Measurements from ENCODE around the gene PELI1. TPM values are rescaled to one million over a fixed set of nuclear protein-coding genes. Genes with fewer than 3 reads are reported as not detected.

The PELI1 gene
- total RNA-seq, 1 experiment from 2014 or later: 53.5 TPM

DNA sequence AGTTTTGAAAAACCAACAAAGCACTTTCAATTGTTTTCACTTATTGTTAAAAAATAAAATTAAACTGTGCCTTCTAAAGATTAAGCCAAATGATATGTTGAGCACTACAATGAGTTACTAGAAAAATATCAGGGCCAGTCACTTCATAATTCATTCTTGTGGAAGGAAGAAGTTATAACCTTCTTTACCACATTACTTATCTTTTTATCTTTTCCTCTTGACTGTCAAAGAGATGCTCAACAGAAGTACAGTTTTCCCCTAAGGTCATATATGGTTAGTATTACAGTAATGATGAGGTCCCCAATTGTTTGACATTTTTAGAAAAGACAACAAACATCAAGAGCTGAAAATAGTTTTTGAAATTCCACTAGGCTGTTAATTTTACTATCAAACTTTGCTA is 9.4 kb downstream of the PELI1 start:
- ATAC-seq (no peak), DNase-seq (ENCODE audit: low spot score) (no peak)
- ChIA-PET POLR2A (no interaction called here), CTCF (no interaction called here)
- Mint-ChIP-seq H3K9me3 (no peaks in the 10 kb centered on the region), H3K4me1 (peaks cover 79% of the 10 kb centered on the region), H3K36me3 (peaks cover 5% of the 10 kb centered on the region), H3K4me3 (no peak overlapping the region), H3K27ac (peak overlapping the region; percentile 66), H3K27me3 (ENCODE audit: low read depth) (no peaks in the 10 kb centered on the region)
- TF ChIP-seq ETV6 (CRISPR knock-in tag; IDR thresholded peaks at IDR 0.05): no peak
- TF ChIP-seq HMGXB4 (CRISPR knock-in tag; IDR thresholded peaks at IDR 0.05): no peak
- no peak for TF ChIP-seq CREB1 (CRISPR knock-in tag; IDR thresholded peaks at IDR 0.05)
- no peak for TF ChIP-seq GTF2I (CRISPR knock-in tag; conservative IDR thresholded peaks at IDR 0.05)
- TF ChIP-seq, protein P1, sequence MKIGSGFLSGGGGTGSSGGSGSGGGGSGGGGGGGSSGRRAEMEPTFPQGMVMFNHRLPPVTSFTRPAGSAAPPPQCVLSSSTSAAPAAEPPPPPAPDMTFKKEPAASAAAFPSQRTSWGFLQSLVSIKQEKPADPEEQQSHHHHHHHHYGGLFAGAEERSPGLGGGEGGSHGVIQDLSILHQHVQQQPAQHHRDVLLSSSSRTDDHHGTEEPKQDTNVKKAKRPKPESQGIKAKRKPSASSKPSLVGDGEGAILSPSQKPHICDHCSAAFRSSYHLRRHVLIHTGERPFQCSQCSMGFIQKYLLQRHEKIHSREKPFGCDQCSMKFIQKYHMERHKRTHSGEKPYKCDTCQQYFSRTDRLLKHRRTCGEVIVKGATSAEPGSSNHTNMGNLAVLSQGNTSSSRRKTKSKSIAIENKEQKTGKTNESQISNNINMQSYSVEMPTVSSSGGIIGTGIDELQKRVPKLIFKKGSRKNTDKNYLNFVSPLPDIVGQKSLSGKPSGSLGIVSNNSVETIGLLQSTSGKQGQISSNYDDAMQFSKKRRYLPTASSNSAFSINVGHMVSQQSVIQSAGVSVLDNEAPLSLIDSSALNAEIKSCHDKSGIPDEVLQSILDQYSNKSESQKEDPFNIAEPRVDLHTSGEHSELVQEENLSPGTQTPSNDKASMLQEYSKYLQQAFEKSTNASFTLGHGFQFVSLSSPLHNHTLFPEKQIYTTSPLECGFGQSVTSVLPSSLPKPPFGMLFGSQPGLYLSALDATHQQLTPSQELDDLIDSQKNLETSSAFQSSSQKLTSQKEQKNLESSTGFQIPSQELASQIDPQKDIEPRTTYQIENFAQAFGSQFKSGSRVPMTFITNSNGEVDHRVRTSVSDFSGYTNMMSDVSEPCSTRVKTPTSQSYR (CRISPR knock-in tag; IDR thresholded peaks at IDR 0.05): no peak
- TF ChIP-seq NR1H2 (CRISPR knock-in tag; IDR thresholded peaks at IDR 0.05): no peak

- peaks cover 3% of the 10 kb centered on the region for H3K36me3 Mint-ChIP-seq
- POLR2A ChIA-PET: no interaction called here
- no peak overlapping the region for H3K4me3 Mint-ChIP-seq
- peaks cover 80% of the 10 kb centered on the region for H3K4me1 Mint-ChIP-seq
- H3K27me3 Mint-ChIP-seq (ENCODE audit: low read depth): no peaks in the 10 kb centered on the region
- CTCF ChIA-PET: interaction anchor here (0.7 kb wide), 1 partner anchor 138 kb away, joined by 3 read pairs; no protein-coding TSS in a partner anchor
- TF ChIP-seq CTCF (IDR thresholded peaks at IDR 0.05): no peak
- 0 out of 2 replicates have a peak overlapping the region, but pooled peaks have one; percentile 25 for H3K27ac Mint-ChIP-seq
- no peak for DNase-seq (ENCODE audit: low spot score)
- no peaks in the 10 kb centered on the region for H3K9me3 Mint-ChIP-seq
- no peak for ATAC-seq
These were observed 10.4 kb downstream of the PELI1 start for GRCh38 chr2:64133828-64134227.

DNA sequence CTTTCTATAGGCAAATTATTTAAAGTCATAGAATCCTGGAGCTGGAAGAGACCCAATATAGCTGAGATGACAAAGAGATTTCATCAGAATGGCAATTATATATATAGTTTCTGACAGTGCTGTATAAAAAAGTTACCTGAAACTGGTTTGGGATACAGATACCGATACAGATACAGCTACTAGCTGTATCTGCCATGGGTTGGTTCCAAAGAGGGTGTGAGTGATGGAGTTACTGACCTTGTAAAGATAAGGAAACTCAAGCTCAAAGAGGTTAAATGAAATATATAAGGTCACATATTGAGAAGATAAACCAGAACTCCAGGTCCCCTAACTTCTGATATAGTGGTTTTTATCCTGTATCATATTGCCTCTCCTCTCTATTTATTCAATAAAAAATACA is 10.9 kb downstream of the PELI1 start:
- Mint-ChIP-seq H3K27ac (peak overlapping the region; percentile 39), H3K9me3 (no peaks in the 10 kb centered on the region), H3K4me1 (peaks cover 81% of the 10 kb centered on the region), H3K36me3 (no peaks in the 10 kb centered on the region), H3K4me3 (no peak overlapping the region), H3K27me3 (ENCODE audit: low read depth) (no peaks in the 10 kb centered on the region)
- ATAC-seq: no peak
- POLR2A ChIA-PET: no interaction called here
- DNase-seq (ENCODE audit: low spot score): no peak
- CTCF ChIA-PET: interaction anchor here (0.7 kb wide), 1 partner anchor 139 kb away, joined by 3 read pairs; no protein-coding TSS in a partner anchor
- TF ChIP-seq, protein P2, sequence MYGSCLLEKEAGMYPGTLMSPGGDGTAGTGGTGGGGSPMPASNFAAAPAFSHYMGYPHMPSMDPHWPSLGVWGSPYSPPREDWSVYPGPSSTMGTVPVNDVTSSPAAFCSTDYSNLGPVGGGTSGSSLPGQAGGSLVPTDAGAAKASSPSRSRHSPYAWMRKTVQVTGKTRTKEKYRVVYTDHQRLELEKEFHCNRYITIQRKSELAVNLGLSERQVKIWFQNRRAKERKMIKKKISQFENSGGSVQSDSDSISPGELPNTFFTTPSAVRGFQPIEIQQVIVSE (CRISPR knock-in tag; IDR thresholded peaks at IDR 0.05; ENCODE audit: borderline replicate concordance): no peak
- TF ChIP-seq ZNF232 (CRISPR knock-in tag; IDR thresholded peaks at IDR 0.05) (no peak), SP1 (CRISPR knock-in tag; conservative IDR thresholded peaks at IDR 0.05) (no peak), CREM (CRISPR knock-in tag; IDR thresholded peaks at IDR 0.05) (no peak), HMGXB4 (CRISPR knock-in tag; IDR thresholded peaks at IDR 0.05) (no peak), CBFB (CRISPR knock-in tag; IDR thresholded peaks at IDR 0.05; ENCODE audit: low read depth) (no peak), JUN (CRISPR knock-in tag; IDR thresholded peaks at IDR 0.05) (no peak), ZMAT4 (CRISPR knock-in tag; IDR thresholded peaks at IDR 0.05) (no peak), SOX15 (CRISPR knock-in tag; IDR thresholded peaks at IDR 0.05) (no peak)
- TF ChIP-seq, protein P3, sequence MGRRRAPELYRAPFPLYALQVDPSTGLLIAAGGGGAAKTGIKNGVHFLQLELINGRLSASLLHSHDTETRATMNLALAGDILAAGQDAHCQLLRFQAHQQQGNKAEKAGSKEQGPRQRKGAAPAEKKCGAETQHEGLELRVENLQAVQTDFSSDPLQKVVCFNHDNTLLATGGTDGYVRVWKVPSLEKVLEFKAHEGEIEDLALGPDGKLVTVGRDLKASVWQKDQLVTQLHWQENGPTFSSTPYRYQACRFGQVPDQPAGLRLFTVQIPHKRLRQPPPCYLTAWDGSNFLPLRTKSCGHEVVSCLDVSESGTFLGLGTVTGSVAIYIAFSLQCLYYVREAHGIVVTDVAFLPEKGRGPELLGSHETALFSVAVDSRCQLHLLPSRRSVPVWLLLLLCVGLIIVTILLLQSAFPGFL (CRISPR knock-in tag; IDR thresholded peaks at IDR 0.05; ENCODE audit: borderline replicate concordance): no peak
- TF ChIP-seq, protein P4, sequence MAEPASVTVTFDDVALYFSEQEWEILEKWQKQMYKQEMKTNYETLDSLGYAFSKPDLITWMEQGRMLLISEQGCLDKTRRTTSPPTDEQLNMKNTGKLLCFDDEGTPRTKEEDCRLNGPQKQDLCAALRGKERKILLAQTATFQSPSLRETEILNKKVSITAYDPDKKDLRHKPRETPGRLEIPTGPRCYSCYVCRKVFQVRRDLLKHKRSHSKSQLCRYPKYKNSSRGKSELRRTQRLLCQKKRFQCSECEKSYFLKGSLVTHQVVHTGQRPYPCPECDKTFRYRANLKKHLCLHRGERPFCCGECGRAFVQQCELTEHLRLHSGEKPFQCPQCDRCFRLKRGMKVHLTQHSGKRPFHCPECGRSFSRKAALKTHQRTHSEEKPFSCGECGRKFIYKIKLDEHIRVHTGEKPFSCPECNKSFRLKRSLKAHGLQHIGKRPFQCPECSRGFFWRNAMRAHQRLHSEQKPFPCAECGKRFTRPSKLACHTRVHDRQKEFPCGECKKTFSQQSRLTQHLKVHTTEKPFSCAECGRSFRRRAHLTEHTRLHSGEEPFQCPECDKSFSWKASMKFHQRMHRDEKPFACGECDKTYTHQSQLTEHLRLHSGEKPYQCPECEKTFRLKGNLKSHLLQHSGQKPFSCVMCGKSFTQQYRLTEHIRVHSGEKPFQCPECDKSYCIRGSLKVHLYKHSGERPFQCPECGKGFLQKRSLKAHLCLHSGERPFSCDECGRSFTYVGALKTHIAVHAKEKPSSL (CRISPR knock-in tag; conservative IDR thresholded peaks at IDR 0.05): no peak
- TF ChIP-seq, protein P5, sequence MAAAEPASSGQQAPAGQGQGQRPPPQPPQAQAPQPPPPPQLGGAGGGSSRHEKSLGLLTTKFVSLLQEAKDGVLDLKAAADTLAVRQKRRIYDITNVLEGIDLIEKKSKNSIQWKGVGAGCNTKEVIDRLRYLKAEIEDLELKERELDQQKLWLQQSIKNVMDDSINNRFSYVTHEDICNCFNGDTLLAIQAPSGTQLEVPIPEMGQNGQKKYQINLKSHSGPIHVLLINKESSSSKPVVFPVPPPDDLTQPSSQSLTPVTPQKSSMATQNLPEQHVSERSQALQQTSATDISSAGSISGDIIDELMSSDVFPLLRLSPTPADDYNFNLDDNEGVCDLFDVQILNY (CRISPR knock-in tag; IDR thresholded peaks at IDR 0.05): no peak

Data from WTC11 (cell line).